ENCODE measurements around the gene IL3.

IL3 gene

DNA sequence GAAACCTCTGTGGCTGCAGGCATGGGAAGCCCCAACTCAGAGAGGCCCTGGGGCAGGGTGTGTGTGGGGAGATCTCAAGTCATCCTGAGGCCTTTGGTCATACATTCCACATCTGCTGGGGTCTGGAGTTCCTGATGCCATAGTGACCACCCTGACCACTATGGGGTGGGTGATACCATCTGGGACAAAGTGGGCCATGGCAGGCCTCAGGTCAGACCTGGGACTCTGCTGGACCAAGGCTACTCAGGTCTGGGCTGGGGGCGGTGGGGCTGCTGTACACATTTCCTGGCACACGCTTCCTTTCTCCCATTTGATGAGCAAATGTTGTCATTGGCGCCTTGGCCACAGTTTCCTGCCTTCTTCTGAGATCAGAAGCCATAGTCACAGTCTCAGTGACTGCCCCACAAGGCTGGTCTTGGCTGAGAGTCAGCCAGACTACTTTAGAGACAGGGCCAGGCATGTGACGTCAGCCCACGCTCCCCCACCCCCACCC lies 33.9 kb upstream of the IL3 start:
- peak; percentile 32 for DNase-seq

DNA sequence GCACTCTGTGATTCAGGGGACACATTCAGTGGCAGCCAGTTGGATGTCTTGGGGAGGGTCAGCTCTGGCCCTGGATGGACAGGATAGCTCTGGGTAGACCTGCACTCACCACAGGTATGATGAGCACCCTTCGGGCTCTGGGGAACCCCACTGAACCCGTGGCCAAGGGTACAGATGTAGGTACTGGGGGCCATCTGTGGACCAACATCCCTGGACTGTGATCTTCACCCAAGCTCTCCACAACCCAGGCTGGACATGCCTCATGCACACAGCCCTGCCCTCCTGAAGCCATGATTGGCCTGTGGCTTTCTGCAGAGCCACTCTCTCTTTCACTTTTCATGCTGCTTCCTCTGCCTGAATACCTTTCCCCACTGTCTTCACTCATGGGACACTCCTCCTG lies 33.4 kb upstream of the IL3 start:
- DNase-seq = peak; percentile 30

DNA sequence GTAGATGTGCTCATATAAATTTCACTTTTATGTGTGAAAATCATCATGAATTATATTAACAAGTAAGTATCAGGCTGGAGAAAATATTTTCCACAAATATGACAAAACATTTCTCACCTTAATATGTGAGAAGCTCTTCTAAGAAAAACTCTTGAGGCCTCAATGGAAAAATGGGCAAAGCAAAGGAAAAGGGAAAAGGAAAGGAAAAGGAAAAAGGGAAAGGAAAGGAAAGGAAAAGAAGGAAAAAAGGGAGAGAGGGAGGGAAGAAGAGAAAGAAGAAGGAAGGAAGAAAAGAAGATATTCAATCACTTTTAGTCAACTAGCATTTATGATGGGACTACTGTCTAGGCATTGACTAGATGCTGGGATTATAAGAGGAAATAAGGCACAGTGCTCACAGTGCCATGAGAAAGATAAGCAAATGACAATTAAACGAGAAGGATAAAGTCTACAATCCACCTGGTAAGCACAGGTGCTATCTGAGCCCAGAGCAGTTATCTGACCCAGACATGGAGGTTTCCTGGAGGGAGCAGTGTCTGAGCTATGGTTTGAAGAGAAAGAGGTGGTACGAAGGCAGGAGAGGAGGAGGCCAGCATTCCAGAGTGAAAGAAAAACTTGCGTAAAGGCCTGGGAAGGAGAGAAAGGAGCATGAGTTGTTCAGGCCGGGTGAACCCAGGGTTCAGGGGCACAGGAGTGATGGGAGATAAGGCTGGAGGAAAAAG lies 30.7 kb upstream of the IL3 start:
- DNase-seq = no peak

DNA sequence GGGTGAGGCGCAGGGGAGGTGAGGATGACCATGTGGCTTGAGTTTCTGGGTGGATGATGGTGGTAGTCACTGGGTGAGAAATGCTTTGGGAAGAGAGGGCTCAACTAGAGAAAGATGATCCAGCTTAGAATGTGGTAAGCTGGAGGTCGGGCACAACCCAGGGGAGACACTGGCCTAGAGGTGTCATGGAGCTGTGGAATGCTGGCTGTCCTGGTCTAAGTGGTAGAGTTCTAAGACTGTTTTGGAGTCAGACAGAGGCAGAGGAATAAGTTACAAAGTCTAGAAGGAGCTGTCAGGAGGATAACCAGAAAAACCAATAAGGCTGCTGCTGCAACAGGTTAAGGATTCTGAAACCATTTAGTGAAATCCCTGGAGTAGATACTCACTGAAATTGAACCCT lies 29.8 kb upstream of the IL3 start:
- no peak for DNase-seq

DNA sequence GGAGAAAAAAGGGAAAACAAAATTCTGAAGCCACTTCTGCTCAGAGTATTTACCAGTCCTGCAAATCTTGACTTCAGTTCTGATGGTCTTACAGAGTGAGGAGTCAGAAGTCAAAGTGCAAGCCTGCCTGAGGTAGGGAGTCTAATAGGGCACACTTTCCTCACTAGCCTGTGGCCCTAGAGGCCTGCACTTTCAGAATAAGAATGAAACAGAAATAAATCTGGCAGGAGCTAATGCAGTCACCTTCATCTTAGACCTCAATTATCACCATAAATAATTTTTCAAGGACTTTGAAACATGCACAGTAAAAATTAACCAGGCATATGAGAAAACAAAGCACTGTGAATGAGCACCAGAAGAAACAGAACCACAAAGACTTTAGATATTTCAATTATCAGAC lies 28.3 kb upstream of the IL3 start:
- no peak for DNase-seq

DNA sequence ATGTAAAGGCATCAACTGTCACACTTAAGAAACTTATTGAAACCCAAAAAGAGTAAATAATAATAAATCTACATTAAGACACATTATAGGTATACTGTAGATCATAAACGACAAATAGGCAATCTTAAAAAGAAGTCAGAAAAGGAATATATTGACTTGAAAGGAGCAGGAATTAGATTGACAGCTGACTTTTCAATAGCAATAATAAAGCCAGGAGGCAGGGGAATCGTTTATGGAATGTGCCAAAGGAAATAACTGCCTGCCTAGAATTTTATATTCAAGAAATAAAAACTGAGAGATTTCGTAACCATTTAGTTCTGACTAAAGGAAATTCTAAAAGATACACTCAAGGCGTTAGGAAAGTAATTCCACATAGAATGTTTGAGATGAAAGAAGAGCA lies 27.3 kb upstream of the IL3 start:
- DNase-seq = no peak

DNA sequence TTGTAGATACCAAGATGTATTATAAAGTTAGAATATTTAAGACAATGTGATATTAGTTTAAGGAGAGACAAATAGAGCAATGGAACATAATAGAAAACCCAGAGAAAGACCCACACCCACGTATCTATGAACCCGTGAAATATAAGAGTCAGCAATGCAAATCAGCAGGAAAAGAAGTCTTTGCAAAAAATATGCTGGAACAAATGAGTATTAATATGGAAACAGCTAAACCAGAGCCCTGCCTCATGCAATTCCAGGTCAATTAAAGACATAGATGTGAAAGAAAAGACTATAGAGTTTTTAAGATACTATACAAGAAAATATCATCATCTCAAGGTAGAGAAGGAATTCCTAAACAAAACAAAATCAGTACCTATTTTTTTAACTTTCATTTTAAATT lies 23.1 kb upstream of the IL3 start:
- no peak for DNase-seq

DNA sequence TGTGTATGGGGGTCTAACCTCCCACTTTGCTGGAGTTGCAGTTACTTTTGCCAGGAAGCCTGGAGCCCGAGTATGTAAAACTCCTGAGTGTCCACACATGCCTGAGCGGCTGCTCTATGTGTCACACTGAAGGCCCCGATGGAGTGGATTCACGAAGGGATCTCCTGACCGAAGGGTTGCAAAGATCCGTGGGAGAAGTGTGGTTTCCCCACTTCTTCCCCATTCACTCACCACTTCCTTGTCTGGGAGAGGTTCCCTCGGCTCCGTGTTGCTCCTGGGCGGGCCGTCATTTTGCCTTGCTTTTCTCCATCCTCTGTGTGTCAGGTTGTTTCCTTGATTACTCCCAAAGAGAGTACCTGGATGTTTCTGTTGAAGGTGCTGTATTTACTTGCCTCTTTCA lies 16.2 kb upstream of the IL3 start:
- no peak for DNase-seq

DNA sequence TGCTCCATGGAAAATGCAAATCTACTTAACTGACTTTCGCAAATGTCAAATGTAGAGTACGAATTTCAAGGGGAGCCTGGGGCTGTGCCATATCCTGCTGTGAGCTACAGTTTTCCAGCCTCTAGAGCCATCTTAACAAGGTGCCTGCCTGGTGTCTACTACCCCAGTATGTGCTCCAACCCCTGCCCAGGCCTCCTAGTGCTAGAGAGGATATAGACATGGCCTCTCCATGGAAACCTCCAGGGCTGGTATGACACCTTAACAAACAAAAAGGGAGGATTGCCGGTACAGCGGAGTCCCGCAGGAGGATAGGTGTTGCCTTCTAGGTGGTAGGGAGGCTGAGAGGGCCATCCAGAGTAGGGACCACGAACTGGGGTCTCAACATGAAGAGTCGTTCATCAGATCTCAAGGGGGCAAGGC lies 13.6 kb upstream of the IL3 start:
- no peak for DNase-seq

DNA sequence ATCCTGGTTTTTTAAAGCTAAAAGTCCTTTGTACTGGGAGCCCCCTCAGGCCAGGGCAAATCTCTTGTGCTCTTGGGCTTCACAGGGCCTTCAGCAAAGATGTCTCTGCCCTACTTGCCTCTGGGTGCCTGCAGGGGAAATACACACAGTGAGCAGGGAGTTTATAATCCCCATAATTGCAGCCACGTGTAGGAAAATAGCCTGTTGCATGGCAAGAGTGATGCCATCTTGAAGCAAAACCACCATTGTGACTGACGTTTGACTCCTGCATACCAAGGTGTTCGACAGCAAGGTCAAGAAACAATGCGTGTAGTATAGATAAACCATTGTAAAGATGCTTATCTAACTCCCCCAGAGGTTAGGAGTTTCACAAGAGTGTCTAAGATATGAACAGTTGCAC lies 11.4 kb upstream of the IL3 start:
- DNase-seq = no peak

DNA sequence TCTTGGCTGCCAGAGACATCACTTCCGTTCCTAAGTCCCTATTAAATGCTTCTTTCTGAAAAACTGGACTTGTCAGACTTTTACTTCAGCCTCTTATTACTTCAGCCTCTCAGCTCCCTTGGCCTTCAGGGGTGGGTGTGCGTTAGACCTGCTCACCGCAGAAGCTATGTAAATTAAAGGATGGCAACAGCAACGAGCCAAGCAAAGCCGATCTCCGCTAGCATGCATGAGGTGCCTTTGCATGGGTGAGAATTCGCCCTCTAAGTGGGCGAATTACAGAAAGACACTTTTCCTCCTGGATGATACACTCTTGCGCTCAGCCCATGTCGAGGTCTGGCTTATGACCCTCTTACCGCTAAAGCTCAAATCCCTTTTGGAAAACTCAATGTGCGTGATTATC lies 10.9 kb upstream of the IL3 start:
- no peak for DNase-seq

DNA sequence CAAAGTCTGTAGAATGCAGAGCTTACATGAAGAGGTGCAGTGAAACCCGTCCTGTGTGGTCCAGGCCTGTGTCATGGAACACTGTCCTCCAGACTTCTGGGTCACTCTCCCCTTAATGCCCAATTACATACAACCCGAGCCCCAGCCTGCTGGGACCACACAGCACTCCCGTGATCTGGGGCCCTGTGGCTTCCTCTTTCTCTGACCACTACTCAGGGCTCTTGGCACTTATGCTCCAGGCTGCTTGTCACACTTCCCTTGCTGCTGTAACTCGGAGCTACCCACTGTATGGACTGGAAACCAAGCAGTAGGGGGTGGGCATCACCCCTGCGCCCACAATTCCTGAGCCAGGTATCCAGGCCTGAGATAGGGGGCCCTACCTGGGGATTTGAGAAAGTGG lies 10.3 kb upstream of the IL3 start:
- no peak for DNase-seq

DNA sequence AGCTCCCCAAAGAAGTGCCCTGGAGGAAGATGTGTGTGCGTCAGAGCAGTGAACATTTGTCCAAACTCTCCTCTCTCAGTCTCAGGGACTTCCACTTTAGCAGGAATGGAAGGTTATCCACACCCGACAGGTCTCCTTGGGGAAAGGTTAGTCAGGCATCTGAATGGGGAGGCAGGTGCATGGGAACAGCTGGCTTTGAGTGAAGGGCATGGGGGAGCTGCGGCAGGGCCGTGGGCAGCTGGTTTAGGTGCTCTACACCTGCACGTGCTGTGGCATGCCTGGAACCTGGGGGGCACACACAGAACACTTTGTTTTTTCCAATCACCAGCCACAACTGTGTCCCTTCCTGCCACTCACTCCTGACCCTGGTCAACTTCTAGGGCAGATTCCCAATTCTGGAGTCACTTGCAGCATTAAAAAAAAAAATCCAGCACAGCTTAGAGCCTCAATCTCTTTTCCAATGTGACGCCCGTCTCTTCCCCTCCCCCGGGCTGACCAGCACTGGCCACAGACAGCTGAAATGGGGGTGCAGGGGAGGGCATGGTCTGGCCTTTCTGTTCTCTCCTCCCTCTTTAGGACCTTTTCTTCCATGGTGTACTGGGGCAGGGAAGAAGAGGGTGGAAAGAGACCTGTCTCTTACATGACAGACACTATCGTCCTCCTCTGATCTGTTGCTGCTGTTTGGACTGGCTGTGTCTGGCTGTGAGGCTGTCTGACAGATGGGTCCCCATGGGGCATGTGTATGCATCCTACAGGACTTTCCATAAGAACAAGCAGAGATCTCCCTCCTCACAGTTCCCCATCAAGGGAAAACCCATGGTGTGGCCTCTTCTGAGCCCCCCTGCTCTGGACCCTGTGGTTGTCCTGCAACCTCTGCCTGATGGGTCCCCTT lies 9.5 kb upstream of the IL3 start:
- no peak for DNase-seq

DNA sequence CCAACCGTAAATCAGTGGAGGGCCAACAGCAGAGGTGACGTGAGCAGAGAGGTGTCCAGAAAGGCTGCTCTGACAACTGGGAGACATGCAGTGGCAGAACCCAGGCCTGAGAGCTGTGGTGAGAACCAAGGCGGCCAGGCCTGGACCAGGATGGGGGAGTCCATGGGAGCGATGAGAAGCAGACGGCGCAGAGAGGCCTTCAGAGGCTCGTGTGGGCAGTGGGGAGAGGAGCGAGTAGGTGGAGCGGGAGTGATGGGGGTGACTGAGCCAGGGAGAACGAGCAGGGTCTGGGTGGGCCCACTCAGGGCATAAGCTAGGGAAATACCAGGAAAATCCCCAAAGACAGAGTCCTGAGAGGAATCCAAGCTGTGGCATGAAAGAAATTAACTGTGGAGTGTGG lies 7.9 kb upstream of the IL3 start:
- DNase-seq = no peak

DNA sequence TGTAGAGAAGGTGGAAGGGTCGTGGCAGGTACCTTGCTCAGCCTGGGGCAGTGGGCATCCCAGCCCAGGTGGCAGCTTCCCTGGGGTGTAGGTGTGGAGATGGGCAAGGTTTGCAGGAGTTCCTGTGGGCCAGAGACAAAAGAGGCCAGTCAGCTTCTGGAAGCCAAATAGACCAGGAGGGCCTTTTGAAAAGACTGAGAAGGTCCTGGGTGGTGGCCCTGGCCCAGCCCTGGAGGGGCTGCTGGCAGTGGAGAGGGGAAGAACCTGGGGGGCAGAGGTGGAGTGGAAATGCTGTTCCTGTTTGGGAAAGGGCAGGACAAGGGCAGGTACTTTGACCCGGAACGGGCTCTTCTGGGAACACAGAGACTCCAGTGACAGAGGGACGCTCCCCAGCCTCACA lies 7.0 kb upstream of the IL3 start:
- no peak for DNase-seq

DNA sequence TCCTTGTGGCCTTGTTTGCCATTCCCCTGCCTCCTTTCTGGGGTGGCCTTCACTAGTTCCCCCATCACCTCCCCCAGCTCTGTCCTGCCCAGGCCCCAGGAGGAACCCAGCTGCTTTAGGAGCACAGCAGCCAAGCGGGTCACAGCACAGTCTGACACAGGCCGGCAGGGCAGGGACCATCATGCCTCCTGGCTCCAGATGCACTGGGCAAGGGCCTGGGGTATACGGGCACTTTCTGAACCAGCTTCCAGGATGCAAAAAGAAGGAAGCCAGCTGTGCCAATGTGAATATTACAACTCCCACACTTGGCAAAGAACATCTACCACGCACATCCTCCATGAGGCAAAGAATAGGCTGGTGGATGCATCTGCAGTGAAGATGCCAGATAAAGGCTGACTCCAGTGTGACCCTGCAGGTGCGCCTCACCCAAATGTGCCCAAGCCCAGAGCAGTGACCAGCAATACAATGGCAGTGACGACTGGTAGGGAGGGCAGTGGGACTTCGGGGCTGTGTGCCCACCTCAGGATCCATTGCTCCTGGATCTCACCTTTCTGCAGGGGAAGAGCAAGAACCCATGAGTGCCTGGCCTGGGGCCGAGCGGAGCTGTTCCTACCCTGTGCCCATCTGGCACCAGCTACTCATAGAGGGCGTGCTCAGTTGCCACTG lies 6.3 kb upstream of the IL3 start:
- no peak for DNase-seq

DNA sequence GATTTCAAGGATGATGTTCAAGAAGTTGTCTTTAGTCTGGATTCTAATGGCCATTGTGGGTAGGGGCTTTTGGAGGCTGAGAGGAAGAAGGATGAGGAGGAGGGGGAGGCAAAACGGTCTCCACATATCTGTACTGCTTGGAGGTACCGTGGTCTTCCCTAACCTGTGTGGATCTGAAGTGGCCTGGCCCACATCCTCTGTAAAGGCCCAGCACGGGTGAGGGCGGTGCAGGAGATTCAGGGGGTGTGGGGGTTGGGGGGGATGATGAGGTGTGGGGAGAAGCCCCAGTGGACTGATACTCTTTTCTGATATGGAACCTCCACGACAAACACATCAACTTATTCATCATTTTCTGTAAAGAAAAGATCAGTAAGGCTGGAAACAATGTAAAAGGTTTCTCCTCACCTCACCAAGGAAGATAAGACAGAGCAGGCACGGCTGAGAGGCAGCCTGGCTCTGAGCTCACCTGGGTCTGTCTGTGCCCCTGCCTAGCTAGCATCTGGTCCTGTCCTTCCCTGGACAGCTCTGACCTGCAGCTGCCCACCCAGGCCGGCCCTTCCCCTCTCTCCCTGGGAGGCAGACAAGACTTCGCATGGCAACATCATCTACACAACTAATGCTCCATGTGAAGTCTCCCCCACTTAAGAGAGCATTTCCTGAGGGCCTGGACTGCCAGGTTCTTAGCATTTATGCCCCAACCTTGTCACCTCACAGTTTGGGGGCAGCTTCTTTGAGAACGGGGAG lies 5.6 kb upstream of the IL3 start:
- DNase-seq = no peak

DNA sequence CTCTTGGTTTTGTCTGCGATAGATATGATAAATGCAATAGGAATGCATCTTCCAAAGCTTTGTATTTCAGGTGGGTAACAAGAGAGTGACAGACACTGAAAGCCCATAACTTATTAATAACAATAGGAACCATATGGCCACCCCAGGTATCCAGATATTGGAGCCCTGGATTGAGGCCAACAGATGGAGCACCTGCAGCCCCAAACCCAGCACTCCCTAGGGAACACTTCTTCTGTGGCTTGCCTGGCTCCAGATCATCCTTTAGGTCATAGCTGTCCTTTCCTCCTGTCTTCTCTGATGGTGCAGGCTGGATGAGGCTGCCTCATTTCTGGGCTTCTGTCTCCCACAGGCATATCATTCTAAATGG lies 5.0 kb upstream of the IL3 start:
- DNase-seq = no peak

DNA sequence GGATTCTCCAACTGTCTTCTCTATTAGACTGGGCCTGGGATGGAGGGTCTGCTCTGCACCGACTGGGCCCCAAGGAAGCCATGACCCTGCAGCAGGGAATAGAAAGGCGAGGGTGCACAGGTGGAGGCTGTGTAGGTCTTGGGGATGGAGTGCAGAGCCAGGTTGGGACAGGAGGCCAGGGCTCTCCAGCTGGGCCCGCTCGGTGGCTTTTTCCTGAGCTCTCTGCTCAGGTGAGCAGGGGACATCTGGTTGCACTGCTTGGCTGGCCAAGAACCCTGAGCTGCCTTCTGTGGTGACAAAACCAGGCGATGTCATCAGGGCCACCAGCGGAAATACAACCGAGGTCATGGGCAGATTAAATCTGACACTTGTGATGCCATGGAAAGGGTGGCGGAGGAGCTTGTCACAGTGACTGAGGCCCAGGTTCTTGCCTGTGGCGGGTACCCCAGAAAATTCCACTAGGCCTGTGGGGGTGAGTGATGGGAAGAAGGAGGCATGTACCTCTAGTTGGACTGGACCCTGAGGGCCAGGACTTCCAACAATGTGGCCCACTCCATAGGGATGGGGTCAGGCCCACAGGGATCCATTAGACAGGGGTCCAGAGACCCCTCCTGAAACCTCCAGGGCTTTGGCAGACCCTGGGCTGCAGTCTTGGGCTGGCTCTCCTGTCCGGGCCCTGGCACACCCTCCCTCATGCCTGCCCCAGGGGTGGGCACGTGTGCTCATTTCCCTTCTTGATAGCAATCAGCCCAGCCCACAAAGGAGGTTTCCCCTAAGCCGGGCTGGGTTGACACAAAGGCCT lies 4.4 kb upstream of the IL3 start:
- DNase-seq = peak; percentile 31

DNA sequence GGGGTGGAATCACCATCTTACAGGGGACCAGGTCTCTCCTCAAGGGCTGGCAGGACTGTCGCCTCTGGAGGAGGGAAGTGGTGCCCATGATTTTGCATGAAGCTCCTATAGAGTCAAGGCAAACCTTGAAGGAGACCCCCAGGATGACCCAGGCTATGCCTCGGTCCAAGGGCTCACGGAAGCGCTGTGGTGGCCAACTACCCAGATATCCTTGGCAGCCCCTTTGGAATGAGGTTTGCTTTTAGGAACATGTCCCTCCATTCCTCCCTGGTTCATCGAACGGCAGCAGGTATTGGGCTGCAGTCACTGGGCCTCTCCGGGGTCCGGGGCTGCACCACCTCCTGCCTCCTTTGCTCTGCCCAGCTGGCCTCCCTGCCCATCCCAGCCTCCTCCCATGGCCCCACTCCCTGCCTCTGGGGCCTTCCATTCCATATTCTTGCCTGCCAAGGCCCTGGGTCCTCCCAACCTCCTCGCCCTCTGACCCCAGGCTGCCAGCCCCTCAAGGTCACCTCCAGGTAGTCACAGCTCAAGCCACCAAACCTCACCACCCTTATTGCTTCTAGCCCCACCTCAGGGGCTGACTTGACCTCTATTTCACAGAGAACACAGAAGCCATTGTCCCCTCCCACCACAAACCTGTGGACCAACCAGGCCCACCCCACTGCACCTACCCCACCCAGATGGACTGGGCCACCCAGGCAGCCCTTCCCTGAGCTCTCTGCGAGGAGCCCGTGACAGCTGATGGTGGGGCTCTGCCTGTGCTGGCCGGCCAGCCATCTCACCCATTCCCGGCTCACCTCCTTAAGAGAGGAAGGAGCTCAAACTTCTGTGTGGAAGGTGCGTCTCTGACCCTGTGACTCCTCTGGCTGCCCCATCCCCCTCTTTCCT lies 3.6 kb upstream of the IL3 start:
- DNase-seq = peak; percentile 30

Data from activated CD4-positive, CD25-positive, alpha-beta regulatory T cell treated with anti-CD3 and anti-CD28 coated beads, Interleukin-2, amount 50 U/mL, for 72 hours (primary cell).